OCI-LY7 (cell line): ENCODE measurements around the gene FOXL2. TPM values are rescaled to one million over a fixed set of nuclear protein-coding genes. Genes with fewer than 3 reads are reported as not detected.

ENCODE experiments used
- BruUV-seq: library from RNA; stranded (reverse); fragments of 400-500 nt; replicated peaks from 2 replicates; lab custom pipeline; 2021; lab: Mats Ljungman, UMichigan
- CTCF ChIA-PET: fragments of 300-600 bp; sonication (Branson Sonifier 250); formaldehyde crosslinking; loops from one replicate; lab custom pipeline; 2022; ENCODE audit warnings: antibody characterized with exemption; ENCODE audit not compliant: unreplicated experiment; lab: Charles Lee
- POLR2A ChIA-PET: fragments of 300-600 bp; sonication (Branson Sonifier 250); formaldehyde crosslinking; loops from one replicate; lab custom pipeline; 2022; ENCODE audit warnings: antibody characterized with exemption; lab: Charles Lee
- DNase-seq: peaks from one replicate; pipeline ENCODE4 v3.0.0-alpha.2; 2015; ENCODE audit warnings: low spot score
- H2AFZ ChIP-seq: fragments of 200-600 bp; sonication (generic), shearing (Covaris generic); 2 replicates; pipeline ENCODE4 v1.6.1; 2014; ENCODE audit warnings: mild to moderate bottlenecking, antibody characterized with exemption, low read length, moderate library complexity
- H3K27ac ChIP-seq: fragments of 200-600 bp; sonication (generic); 2 replicates; pipeline ENCODE4 v1.5.1; 2014; ENCODE audit warnings: mixed run types, low read depth, mild to moderate bottlenecking, moderate library complexity, low read length, inconsistent platforms; ENCODE audit not compliant: poor library complexity, severe bottlenecking
- H3K36me3 ChIP-seq: fragments of 200-600 bp; sonication (generic); 2 replicates; pipeline ENCODE4 v1.6.1; 2014; ENCODE audit warnings: mild to moderate bottlenecking, antibody characterized with exemption, low read length, moderate library complexity, mixed read lengths; ENCODE audit not compliant: insufficient read depth
- H3K4me1 ChIP-seq: fragments of 200-600 bp; sonication (generic); 2 replicates; pipeline ENCODE4 v1.5.1; 2014; ENCODE audit warnings: mild to moderate bottlenecking, low read length; ENCODE audit not compliant: insufficient read depth, poor library complexity, severe bottlenecking
- H3K4me2 ChIP-seq: fragments of 200-600 bp; sonication (generic); 2 replicates; pipeline ENCODE4 v1.6.1; 2014; ENCODE audit warnings: mild to moderate bottlenecking, low read length
- H3K4me3 ChIP-seq: fragments of 200-600 bp; sonication (generic); 2 replicates; pipeline ENCODE4 v1.5.1; 2014; ENCODE audit warnings: mild to moderate bottlenecking, low read depth, low read length; ENCODE audit not compliant: poor library complexity, severe bottlenecking
- H3K79me2 ChIP-seq: fragments of 200-600 bp; sonication (generic); 2 replicates; pipeline ENCODE4 v1.6.1; 2016; ENCODE audit warnings: low read depth, mild to moderate bottlenecking, low read length, moderate library complexity, mixed read lengths; ENCODE audit not compliant: insufficient read depth
- H3K9me2 ChIP-seq: fragments of 200-600 bp; sonication (generic); 2 replicates; pipeline ENCODE4 v1.6.1; 2016; ENCODE audit warnings: mild to moderate bottlenecking, low read length, mixed read lengths; ENCODE audit not compliant: insufficient read depth
- H3K9me3 ChIP-seq: fragments of 200-600 bp; sonication (generic); 2 replicates; pipeline ENCODE4 v1.6.1; 2014; ENCODE audit warnings: mild to moderate bottlenecking, mixed run types, low read length, mixed read lengths
- H4K20me1 ChIP-seq: fragments of 200-600 bp; sonication (generic); 2 replicates; pipeline ENCODE4 v1.6.1; 2014; ENCODE audit warnings: mild to moderate bottlenecking, antibody characterized with exemption, low read length, moderate library complexity, mixed read lengths; ENCODE audit not compliant: insufficient read depth
- EZH2phosphoT487 ChIP-seq: fragments of 200-600 bp; sonication (generic); IDR thresholded peaks from 2 replicates; pipeline ENCODE4 v1.6.1; 2018; ENCODE audit warnings: low read depth, borderline replicate concordance, mild to moderate bottlenecking, mixed run types, antibody characterized with exemption, low read length, moderate library complexity, mixed read lengths
- intact Hi-C: fragments of 100-400 bp; cut with micrococcal nuclease; formaldehyde crosslinking; loops from one replicate; pipeline ENCODE4 v1.10.0; 2022; ENCODE audit not compliant: unreplicated experiment
- total RNA-seq, 2 experiments: library from RNA; depleted of rRNA in 1 of 2; stranded (reverse); fragments of >200 nt in 1 of 2; shearing (Covaris generic) in 1 of 2; gene quantifications; 2 replicates each; pipeline ENCODE4 v1.2.3, GENCODE V29; 2014 to 2022
- TF ChIP-seq, protein P1 (sequence below): fragments of 200-600 bp; sonication (generic); conservative IDR thresholded peaks from 2 replicates; pipeline ENCODE4 v1.5.1; 2014; ENCODE audit warnings: mild to moderate bottlenecking, antibody characterized with exemption, low read length, moderate library complexity, mixed read lengths

The FOXL2 gene
- total RNA-seq, 2 experiments from 2014 or later, result not detected

DNA sequence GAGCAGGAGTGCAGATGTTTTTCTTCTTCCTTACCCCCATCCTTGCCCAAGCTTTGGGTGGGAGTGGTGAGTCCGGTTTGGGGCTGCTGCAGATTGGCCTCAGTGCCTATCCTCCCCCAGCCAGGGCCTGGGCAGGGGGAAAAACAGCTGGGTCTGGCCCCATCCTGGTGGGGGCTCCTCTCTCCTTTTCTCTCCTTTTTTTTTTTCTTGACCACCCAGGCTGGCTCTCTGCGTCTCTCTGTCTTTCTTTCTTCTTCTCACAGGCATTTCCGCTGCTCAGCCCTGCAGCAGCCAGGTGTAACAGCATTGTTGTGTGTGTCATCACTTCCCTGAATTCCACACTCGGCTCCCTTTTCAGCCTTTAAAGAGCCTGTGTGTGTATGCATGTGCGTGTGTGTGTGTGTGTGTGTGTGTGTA, 2.1 kb upstream of the FOXL2 start:
- CTCF ChIA-PET, result no interaction called here
- no TSS peak for BruUV-seq
- H3K36me3 ChIP-seq, result no peaks in the 10 kb centered on the region

DNA sequence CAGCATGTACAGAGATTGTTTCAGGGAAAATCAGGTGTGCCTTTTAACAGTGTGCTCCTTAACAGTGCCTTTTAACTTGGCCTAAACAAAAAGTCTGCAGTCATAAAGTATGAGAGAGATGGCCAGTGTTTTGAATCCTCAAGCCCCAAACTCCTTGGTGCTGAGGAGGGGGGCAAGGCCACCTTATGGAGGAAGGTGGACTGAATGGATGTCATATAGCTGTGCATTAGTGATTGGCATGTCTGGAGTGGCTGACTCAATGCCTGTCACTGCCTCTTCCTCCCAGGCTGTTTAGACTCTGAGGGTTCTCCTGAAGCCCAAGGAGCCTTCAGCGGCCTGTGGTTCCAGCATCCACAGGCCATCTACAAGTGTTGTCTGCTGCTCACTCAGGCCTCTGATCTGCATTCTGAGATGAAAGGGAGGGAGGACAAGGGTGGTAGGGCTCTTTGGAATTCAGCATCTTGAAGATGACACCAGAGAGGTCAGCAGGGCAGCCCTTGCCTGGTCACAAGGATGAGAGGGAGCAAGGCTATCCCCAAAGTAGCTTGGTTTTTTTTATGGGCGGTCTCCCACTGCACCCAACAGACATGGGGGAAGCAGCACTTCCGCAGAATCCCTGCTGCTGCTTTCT, 1.5 kb upstream of the FOXL2 start:
- POLR2A ChIA-PET, result no interaction called here
- no peak overlapping the region for H3K27ac ChIP-seq
- BruUV-seq, result no TSS peak
- CTCF ChIA-PET, result no interaction called here
- TF ChIP-seq, protein P1, sequence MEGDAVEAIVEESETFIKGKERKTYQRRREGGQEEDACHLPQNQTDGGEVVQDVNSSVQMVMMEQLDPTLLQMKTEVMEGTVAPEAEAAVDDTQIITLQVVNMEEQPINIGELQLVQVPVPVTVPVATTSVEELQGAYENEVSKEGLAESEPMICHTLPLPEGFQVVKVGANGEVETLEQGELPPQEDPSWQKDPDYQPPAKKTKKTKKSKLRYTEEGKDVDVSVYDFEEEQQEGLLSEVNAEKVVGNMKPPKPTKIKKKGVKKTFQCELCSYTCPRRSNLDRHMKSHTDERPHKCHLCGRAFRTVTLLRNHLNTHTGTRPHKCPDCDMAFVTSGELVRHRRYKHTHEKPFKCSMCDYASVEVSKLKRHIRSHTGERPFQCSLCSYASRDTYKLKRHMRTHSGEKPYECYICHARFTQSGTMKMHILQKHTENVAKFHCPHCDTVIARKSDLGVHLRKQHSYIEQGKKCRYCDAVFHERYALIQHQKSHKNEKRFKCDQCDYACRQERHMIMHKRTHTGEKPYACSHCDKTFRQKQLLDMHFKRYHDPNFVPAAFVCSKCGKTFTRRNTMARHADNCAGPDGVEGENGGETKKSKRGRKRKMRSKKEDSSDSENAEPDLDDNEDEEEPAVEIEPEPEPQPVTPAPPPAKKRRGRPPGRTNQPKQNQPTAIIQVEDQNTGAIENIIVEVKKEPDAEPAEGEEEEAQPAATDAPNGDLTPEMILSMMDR, result no peak
- TF ChIP-seq EZH2phosphoT487, result no peak
- H3K36me3 ChIP-seq, result no peaks in the 10 kb centered on the region
- DNase-seq, result no peak
- no peak overlapping the region for H3K4me2 ChIP-seq
- H3K9me2 ChIP-seq, result no peaks in the 10 kb centered on the region
- H3K4me1 ChIP-seq, result no peaks in the 10 kb centered on the region
- H3K4me3 ChIP-seq, result no peak overlapping the region
- H3K9me3 ChIP-seq, result no peaks in the 10 kb centered on the region
- intact Hi-C loops, result no loop called here
- H2AFZ ChIP-seq, result no peak overlapping the region
- no peaks in the 10 kb centered on the region for H3K79me2 ChIP-seq
- H4K20me1 ChIP-seq, result no peaks in the 10 kb centered on the region

More for the DNA sequence above, 2.1 kb upstream of the FOXL2 start:
- no peaks in the 10 kb centered on the region for H4K20me1 ChIP-seq
- no peak overlapping the region for H3K27ac ChIP-seq
- DNase-seq, result no peak
- no peaks in the 10 kb centered on the region for H3K9me2 ChIP-seq
- no peak overlapping the region for H3K4me2 ChIP-seq
- TF ChIP-seq, protein P1, result no peak
- no peak for TF ChIP-seq EZH2phosphoT487
- intact Hi-C loops, result no loop called here
- POLR2A ChIA-PET, result no interaction called here
- H2AFZ ChIP-seq, result no peak overlapping the region
- no peak overlapping the region for H3K4me3 ChIP-seq
- H3K79me2 ChIP-seq, result no peaks in the 10 kb centered on the region
- H3K4me1 ChIP-seq, result no peaks in the 10 kb centered on the region
- H3K9me3 ChIP-seq, result no peaks in the 10 kb centered on the region

DNA sequence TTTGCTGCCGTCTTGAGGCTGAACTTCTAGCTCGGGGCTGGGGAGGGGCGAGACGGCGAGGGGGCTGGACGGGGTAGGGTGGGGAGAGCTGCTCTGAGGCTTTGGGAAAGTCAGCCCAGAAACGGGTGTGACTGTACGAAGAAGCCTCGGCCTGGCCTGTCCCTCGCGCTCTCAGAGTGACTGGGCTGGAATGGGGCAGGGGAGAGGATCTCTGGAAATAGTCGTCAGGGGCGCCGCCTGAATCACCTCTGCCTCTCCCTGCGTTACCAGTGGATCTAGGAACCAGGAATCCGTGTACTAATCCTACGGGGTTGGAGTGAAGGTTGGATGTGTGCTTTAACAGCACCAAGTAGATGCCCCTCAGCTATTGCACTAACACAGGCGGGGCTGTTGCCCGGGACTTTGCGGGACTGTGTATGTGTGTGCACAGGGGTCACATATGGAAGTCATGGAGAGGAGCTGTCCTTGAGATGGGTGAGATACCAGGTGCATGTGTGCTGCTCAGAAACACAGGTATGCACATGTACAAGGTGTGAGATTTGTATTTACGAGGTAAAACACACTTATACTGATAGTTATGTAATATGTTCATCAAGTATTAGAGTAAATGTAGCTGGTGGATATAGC, 671 bp upstream of the FOXL2 start:
- Histone ChIP-seq H3K4me2 (no peak overlapping the region), H3K9me2 (no peaks in the 10 kb centered on the region), H3K4me3 (no peak overlapping the region), H3K4me1 (no peaks in the 10 kb centered on the region), H3K27ac (no peak overlapping the region), H4K20me1 (no peaks in the 10 kb centered on the region), H2AFZ (no peak overlapping the region), H3K9me3 (no peaks in the 10 kb centered on the region), H3K36me3 (no peaks in the 10 kb centered on the region), H3K79me2 (no peaks in the 10 kb centered on the region)
- CTCF ChIA-PET, result no interaction called here
- intact Hi-C loops, result no loop called here
- BruUV-seq, result no TSS peak
- POLR2A ChIA-PET, result no interaction called here
- TF ChIP-seq, protein P1, result no peak
- TF ChIP-seq EZH2phosphoT487, result no peak
- DNase-seq, result no peak
